GM21381 (cell line): Measurements from ENCODE around the gene IL17A.
"Not testable (repeated sequence)": the region's sequence is repeated elsewhere in the genome, so short reads cannot be mapped to it uniquely, and the experiment has no call there.

Source experiments
- ATAC-seq: cut with Tn5 transposase; IDR thresholded peaks from one replicate; pipeline ENCODE4 v1.9.1; 2021; ENCODE audit warnings: mild to moderate bottlenecking, moderate library complexity; ENCODE audit not compliant: unreplicated experiment

Gene IL17A

DNA sequence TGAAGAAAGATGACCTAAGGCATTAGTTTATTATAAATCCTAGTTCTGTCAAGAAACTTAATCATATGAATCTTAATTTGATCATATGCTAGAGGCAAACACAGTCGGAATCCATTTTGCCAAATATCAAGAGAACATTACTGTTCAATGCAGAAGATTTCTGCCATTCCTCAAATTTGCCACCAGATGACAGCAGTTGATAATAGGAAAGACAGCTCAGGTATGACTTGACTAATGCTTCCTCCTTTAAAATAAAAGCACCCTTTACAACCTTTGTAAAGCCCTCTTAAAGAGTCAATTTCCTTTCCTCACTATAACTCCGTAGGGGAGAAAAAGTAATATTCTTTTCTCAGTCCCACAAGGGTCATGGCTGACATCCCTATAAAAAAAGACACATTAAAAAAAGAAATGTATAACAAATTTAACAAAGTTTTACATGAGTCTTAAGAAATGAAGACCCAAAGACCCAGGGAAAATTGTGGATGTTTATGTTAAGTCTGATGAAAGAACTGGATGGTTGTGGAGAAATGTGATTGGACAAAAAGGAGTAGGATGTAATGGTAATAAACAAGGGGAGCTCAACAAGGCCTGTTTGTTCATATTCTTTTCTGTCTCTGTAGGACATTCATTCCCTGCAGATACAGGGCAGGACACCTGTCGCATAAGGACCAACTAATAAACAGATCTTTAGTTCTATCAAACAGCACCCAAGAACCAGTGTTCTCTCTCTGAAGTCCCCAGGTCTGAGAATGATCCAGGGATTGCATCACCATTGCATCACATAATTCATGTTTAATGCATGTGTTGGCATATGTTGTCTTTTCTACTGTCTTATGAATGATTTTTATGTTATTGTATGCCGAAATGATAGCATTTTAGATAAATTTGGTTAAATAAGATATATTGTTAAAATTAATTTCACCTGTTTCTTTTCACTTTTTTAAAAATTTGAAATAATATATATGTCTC is 23.0 kb upstream of the IL17A start:
- ATAC-seq, result peak; percentile 66

GRCh38 chr6:52164319-52165094 is 21.7 kb upstream of the IL17A start:
- no peak for ATAC-seq

DNA sequence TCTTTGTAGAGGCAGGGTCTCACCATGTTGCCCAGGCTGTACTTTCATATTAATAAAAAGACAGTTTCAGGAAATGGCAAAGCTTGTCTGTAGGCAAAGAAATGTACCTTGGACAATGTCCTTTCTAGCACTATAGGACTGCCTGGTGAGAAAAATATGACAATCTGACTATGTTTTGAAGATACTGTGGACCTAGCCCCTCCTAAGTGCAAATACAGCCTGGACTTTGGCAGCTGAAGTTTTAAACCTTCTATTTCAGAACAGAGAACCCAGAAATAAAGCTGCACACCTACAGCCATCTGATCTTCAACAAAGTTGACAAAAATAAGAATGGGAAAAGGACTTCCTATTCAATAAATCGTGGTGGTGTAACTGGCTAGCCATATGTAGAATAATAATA is 18.9 kb upstream of the IL17A start:
- no peak for ATAC-seq

DNA sequence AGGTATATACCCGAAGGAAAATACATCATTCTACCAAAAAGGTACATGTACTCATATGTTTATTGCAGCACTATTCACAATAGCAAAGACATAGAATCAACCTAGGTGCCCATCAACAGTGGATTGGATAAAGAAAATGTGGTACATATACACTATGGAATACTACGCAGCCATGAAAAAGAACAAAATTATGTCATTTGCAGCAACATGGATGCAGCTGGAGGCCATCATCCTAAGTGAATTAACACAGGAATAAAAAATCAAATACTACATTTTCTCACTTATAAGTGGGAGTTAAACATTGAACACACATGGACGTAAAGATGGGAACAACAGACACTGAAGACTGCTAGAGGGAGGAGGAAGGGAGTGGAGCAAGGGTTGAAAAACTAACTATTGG is 17.8 kb upstream of the IL17A start:
- not testable (repeated sequence) for ATAC-seq

GRCh38 chr6:52174118-52174517 is 12.1 kb upstream of the IL17A start:
- no peak for ATAC-seq

- ATAC-seq, result peak; percentile 70
Measured at GRCh38 chr6:52176550-52176949, 9.6 kb upstream of the IL17A start.

GRCh38 chr6:52177961-52178360 is 8.2 kb upstream of the IL17A start:
- ATAC-seq, result no peak

GRCh38 chr6:52180787-52181558 is 5.2 kb upstream of the IL17A start:
- ATAC-seq, result peak; percentile 68

DNA sequence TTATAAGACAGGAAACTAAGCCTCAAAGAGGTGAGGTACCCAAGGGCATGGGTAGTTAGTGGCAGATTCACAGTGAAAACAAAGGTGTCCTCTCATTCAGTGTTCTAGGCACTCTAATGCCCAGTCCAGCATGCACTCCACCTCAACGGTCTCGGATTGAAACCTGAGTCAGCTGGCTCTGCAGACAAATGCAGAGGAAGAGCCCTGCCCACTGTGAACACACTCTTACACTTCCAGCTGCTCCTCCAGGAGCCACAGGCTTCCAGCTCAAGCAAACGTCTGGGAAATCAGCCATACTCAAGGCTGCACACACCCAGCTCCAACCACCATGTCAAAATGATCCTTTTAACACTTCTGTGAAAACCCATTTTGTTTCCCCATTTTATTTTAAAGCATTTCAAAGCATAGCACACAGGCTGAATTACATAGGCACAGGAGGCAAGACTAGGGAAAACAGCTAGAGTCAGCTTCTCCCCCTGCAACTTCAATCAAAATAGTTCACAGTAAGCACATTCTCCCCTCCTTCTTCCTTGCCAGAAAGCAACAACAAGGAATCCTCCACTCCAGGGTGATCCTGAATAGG is 3.0 kb upstream of the IL17A start:
- ATAC-seq, result no peak

- ATAC-seq, result peak; percentile 58
Measured at GRCh38 chr6:52186480-52186879, 305 bp downstream of the IL17A start.

DNA sequence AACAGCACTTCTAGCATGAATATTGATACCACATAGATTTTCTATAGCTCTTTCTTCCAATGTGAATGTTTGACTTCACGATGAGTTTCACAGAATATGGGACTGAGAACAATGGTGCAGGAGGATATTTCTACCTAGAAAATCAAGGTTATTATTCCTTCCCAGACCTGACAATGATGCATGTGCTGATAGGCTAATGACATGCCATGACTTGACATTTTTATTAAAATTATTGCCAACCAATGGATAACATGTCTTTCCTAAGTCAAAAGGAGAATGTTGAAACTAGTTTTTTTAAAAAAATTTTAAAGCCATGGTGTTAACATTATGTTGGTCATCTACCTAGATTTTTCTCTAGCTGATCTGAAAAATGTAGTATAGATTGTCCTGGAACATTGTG is 923 bp downstream of the IL17A start:
- ATAC-seq, result no peak

DNA sequence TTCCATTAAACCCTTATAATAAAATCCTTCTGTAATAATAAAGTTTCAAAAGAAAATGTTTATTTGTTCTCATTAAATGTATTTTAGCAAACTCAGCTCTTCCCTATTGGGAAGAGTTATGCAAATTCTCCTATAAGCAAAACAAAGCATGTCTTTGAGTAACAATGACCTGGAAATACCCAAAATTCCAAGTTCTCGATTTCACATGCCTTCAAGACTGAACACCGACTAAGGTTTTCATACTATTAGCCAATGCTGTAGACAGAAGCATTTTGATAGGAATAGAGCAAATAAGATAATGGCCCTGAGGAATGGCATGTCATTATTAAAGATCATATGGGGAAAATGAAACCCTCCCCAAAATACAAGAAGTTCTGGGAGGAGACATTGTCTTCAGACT is 3.8 kb downstream of the IL17A start:
- no peak for ATAC-seq

DNA sequence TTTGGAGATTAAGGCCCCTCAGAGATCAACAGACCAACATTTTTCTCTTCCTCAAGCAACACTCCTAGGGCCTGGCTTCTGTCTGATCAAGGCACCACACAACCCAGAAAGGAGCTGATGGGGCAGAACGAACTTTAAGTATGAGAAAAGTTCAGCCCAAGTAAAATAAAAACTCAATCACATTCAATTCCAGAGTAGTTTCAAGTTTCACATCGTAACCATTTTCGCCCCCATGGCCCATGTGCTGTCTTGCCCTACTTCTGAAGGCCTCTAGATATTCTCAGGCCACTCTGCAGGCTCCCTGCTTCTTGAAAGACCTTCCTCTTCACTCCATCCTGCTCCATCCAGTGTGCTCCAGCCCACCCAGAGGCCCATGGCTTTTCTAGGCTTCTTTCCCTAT is 4.2 kb downstream of the IL17A start:
- ATAC-seq, result no peak

GRCh38 chr6:52191824-52192223 is 5.6 kb downstream of the IL17A start:
- ATAC-seq, result no peak

DNA sequence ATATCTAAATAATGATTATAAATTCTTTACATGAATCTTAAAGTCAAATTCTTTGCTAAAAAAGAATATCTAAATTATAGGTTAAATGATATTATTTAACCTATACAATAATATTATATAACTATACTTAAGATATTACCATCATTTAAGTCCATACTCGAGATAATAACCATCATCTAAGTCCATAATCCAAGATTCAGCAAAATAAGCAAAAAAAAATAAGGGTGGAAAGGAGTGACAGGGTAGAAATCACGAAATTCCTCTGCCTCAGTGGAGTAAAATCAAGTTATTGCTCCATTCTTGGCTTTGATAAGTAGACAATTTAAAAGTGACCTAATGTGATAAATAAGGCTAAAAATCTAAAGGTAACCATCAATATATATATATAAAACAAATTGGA is 9.7 kb downstream of the IL17A start:
- no peak for ATAC-seq

- not testable (repeated sequence) for ATAC-seq
Measured at GRCh38 chr6:52200088-52200487, 13.9 kb downstream of the IL17A start.

- no peak for ATAC-seq
Measured at GRCh38 chr6:52201046-52201445, 14.9 kb downstream of the IL17A start.

DNA sequence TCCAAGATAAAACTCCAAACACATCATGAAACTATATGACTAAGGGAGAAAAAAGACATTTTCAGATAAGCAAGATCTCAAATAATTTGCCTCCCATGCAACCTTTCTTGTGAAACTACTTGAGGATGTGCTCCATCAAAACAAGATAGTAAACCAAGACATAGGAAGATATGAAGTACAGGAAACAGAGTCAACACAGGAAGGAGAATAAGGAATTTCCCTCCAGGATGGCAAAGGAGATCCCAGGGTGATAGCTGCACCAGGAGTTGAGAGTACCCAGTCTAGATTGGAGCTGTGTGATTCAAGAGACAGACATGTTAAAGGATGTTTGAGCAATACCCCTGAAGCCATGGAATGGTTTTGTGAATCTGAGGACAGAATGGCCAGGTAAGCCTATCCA is 15.3 kb downstream of the IL17A start:
- no peak for ATAC-seq

DNA sequence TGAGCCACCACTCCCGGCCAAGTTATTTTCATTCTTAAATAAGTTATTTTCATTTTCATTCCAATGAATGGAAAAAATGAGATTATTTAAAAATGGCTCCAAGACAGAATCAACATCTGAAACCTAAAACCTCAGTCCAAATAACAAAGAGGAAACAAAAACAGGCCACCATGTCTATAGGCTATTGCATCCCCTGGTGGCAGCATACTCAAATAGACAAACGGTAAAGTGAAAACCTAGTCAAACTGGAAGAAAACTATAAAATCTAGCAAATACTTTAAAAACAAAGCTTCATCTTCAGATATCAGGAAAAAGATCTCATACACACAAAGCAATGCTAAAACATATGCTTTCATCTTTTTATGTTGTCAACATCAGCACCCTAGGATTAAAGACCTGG is 20.9 kb downstream of the IL17A start:
- no peak for ATAC-seq

DNA sequence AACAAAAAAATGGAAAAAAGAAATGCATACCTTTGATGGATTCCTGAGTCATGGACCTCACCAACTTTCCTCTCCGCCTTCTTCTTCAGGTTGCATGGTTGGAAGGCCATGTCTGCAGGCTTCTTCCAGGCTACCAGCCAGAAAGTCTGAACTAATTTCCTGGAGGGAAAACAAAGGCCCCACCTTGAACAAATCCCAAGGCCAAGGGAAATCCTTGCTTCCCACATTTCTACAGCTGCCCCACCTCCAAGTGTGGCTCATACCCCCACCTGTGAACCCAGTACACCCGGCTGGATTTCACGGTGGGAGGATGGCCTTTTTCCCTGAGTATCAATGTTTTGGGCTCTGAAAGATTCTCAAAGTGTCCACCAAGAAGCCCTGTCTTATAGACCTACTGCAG is 22.4 kb downstream of the IL17A start:
- no peak for ATAC-seq

DNA sequence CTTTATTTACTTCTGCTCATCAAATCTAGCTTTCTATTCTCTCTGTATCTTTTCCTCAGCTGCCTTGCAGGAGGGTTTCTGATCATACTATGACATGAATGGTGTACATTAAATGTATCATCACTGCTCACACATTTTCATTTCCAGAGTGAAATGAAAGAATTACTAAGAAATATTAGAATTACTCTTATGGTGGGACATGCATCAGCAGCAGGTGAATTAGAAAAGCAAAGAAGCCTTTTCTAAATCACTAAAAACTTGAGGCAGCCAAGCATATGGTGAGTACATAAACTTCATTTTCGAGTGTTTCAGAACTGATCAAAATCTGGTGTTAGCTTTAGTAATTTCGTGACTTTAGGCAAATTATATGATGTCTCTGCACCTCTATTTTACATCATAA is 23.6 kb downstream of the IL17A start:
- ATAC-seq, result peak; percentile 30
